ENCODE measurements around the gene FOSL2. TPM values are rescaled to one million over a fixed set of nuclear protein-coding genes. Genes with fewer than 3 reads are reported as not detected.

FOSL2 gene
- total RNA-seq, 1 experiment from 2014 or later: 44.8 TPM

DNA sequence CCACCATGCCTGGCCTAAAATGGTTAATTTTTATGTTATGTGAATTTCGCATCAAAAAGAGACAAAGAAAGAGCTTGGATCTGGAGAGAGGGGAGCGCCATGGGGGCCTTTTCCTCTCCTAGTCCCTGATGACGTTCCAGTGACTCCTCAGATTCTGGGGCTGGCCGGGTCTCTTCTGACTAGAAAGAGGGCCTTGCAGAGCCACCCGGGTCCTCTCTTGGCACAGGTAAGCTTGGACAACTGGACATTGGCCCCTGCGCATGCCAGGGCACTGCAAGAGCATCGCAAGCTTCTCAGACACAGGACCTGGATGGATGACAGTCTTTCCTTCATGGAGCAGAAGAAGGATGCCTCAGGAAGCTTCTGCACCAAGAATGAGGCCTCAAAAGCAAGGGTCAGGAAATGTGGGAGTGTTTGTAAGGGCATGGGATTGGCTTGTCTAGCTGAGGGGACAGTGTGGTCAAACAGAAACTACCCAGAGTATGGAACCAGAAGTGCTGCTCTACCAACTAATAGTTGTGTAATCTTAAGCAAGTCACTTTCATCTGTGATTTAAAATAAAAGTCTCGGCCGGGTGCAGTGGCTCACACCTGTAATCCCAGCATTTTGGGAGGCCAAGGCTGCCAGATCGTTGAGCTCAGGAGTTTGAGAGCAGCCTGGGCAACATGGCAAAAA, 35.2 kb downstream of the FOSL2 start:
- ATAC-seq: no peak
- no peaks in the 10 kb centered on the region for H3K9me3 ChIP-seq (ENCODE audit: control insufficient read depth in 1 of 2, insufficient read depth in 1 of 2, low read depth in 1 of 2, low read length in 2 of 2)
- H3K27ac ChIP-seq (ENCODE audit: low read depth, low read length): no peak overlapping the region
- RAD21 ChIA-PET (ENCODE audit: low non-redundant PET in 1 of 2, low total read pairs in 2 of 2, uncharacterized antibody in 2 of 2, unreplicated experiment in 2 of 2): no interaction called here
- no peak overlapping the region for H3K4me3 ChIP-seq (replicated peaks in 1 of 2; ENCODE audit: low read depth in 1 of 2, low read length in 2 of 2)
- H3K9me2 ChIP-seq (ENCODE audit: insufficient read depth): no peaks in the 10 kb centered on the region
- no peaks in the 10 kb centered on the region for H3K27me3 ChIP-seq (ENCODE audit: insufficient read depth, low read length)
- no peak for DNase-seq (ENCODE audit: low read depth, low spot score)
- H3K9ac ChIP-seq (ENCODE audit: low read length): no peak overlapping the region
- BruUV-seq (replicated peaks): no TSS peak
- H3K79me2 ChIP-seq (ENCODE audit: insufficient read depth, low read length): no peaks in the 10 kb centered on the region
- no peaks in the 10 kb centered on the region for H3K4me1 ChIP-seq (ENCODE audit: control insufficient read depth in 1 of 2, insufficient read depth in 2 of 2, low read length in 2 of 2)
- H3K36me3 ChIP-seq (ENCODE audit: control insufficient read depth in 1 of 2, insufficient read depth in 2 of 2, low read length in 2 of 2): no peaks in the 10 kb centered on the region
- TF ChIP-seq ATF3 (IDR thresholded peaks at IDR 0.05) (no peak), ZFX (IDR thresholded peaks at IDR 0.05) (no peak), EZH2 (IDR thresholded peaks at IDR 0.05) (no peak), CEBPB (IDR thresholded peaks at IDR 0.05; ENCODE audit: low read depth) (no peak), EGR1 (IDR thresholded peaks at IDR 0.05; ENCODE audit: low read depth) (no peak), SP1 (IDR thresholded peaks at IDR 0.05; ENCODE audit: low read depth) (no peak), CBX3 (IDR thresholded peaks at IDR 0.05; ENCODE audit: low read depth) (no peak), RAD21 (IDR thresholded peaks at IDR 0.05; ENCODE audit: low read depth) (no peak), JUND (IDR thresholded peaks at IDR 0.05) (no peak), FOSL1 (IDR thresholded peaks at IDR 0.05; ENCODE audit: low read depth) (no peak), TCF7L2 (IDR thresholded peaks at IDR 0.05; ENCODE audit: borderline replicate concordance, extremely low read depth, insufficient read depth, insufficient read length) (no peak), SRF (IDR thresholded peaks at IDR 0.05; ENCODE audit: low read depth) (no peak), ELF1 (IDR thresholded peaks at IDR 0.05; ENCODE audit: borderline replicate concordance, low read depth) (no peak), REST (IDR thresholded peaks at IDR 0.05; ENCODE audit: low read depth) (no peak), SIN3A (IDR thresholded peaks at IDR 0.05; ENCODE audit: low read depth) (no peak), ZNF274 (IDR thresholded peaks at IDR 0.05; ENCODE audit: low read depth, low read length) (no peak)
- TF ChIP-seq, protein P1, sequence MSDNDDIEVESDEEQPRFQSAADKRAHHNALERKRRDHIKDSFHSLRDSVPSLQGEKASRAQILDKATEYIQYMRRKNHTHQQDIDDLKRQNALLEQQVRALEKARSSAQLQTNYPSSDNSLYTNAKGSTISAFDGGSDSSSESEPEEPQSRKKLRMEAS (IDR thresholded peaks at IDR 0.05): no peak
- H4K20me1 ChIP-seq (ENCODE audit: insufficient read depth): no peaks in the 10 kb centered on the region
- CTCF ChIA-PET: no interaction called here
- H3K4me2 ChIP-seq (ENCODE audit: low read length): no peak overlapping the region
- no peak overlapping the region for H2AFZ ChIP-seq (ENCODE audit: low read depth, low read length, poor library complexity, severe bottlenecking)
- POLR2A ChIA-PET: no interaction called here
- intact Hi-C loops (cut with micrococcal nuclease): no loop called here

Measured in HCT116 (cell line).